Small intestine (tissue), 16 donors: Measurements from ENCODE around the gene ATP10B. TPM values are rescaled to one million over a fixed set of nuclear protein-coding genes. Genes with fewer than 3 reads are reported as not detected.
"Not testable (repeated sequence)": the region's sequence is repeated elsewhere in the genome, so short reads cannot be mapped to it uniquely, and the experiment has no call there.

Experiments
- DNase-seq, 2 donors: peaks; one replicate each; pipeline versions ENCODE4 v3.0.0 to v3.0.0-alpha.2; 2013
- FAIRE-seq: peaks from 2 replicates; lab custom pipeline; 2012; peaks lifted over from hg19 to GRCh38; lab: Jason Lieb, UNC
- H3K27ac ChIP-seq, 3 donors: one replicate each; pipeline ENCODE4 v1.5.1; 2013; ENCODE audit warnings: low read length in 2 of 3, mild to moderate bottlenecking in 2 of 3, control low read depth in 1 of 3, inconsistent platforms in 1 of 3, low read depth in 1 of 3, moderate library complexity in 1 of 3
- H3K27me3 ChIP-seq, 3 donors: one replicate each; pipeline ENCODE4 v1.6.1; 2013; ENCODE audit warnings: low read length in 3 of 3, inconsistent platforms in 1 of 3; ENCODE audit not compliant: control insufficient read depth in 3 of 3, insufficient read depth in 3 of 3
- H3K36me3 ChIP-seq, 3 donors: one replicate each; pipeline ENCODE4 v1.6.1; 2013; ENCODE audit warnings: low read length in 3 of 3, inconsistent platforms in 1 of 3, low read depth in 1 of 3, mild to moderate bottlenecking in 1 of 3, moderate library complexity in 1 of 3; ENCODE audit not compliant: control insufficient read depth in 3 of 3, insufficient read depth in 2 of 3
- H3K4me1 ChIP-seq, 3 donors: one replicate each; pipeline ENCODE4 v1.6.1; 2013; ENCODE audit warnings: low read length in 2 of 3, inconsistent platforms in 1 of 3, low read depth in 1 of 3, mild to moderate bottlenecking in 1 of 3, moderate library complexity in 1 of 3; ENCODE audit not compliant: control insufficient read depth in 3 of 3, insufficient read depth in 2 of 3
- H3K4me3 ChIP-seq, 3 donors: one replicate each; pipeline ENCODE4 v1.5.1; 2013; ENCODE audit warnings: low read length in 3 of 3, control low read depth in 1 of 3, inconsistent platforms in 1 of 3, low read depth in 1 of 3, mild to moderate bottlenecking in 1 of 3, moderate library complexity in 1 of 3
- H3K9me3 ChIP-seq, 2 donors: one replicate each; pipeline ENCODE4 v1.6.1; 2013; ENCODE audit warnings: low read depth in 1 of 2, low read length in 1 of 2; ENCODE audit not compliant: control insufficient read depth in 2 of 2, insufficient read depth in 1 of 2
- WGBS, 3 donors: extraction: QIAGEN DNeasy Blood & Tissue Kit; methylation state at CpG; one replicate each; pipeline ENCODE4 v1.1.7; 2013; 5-methylcytosine and 5-hydroxymethylcytosine counted together
- long read RNA-seq, 10 donors: transcript quantifications; one replicate each; lab custom pipeline, GENCODE V29; 2026
- polyA plus RNA-seq, 4 donors: library from polyadenylated mRNA; stranded (reverse) in 3 of 4; unstranded in 1 of 4; fragments of 200-250 nt in 3 of 4; fragments of 120-200 nt in 1 of 4; gene quantifications; one replicate each; pipeline versions ENCODE4 v1.2.1 to v1.2.3, GENCODE V29; 2013
- donor health status: healthy with polysubstance abuse.
- donor health status: control.
- donor health status: control.
- donor health status: Bipolar disorder and iron deficiency.
- donor health status: healthy.

ATP10B gene, protein sequence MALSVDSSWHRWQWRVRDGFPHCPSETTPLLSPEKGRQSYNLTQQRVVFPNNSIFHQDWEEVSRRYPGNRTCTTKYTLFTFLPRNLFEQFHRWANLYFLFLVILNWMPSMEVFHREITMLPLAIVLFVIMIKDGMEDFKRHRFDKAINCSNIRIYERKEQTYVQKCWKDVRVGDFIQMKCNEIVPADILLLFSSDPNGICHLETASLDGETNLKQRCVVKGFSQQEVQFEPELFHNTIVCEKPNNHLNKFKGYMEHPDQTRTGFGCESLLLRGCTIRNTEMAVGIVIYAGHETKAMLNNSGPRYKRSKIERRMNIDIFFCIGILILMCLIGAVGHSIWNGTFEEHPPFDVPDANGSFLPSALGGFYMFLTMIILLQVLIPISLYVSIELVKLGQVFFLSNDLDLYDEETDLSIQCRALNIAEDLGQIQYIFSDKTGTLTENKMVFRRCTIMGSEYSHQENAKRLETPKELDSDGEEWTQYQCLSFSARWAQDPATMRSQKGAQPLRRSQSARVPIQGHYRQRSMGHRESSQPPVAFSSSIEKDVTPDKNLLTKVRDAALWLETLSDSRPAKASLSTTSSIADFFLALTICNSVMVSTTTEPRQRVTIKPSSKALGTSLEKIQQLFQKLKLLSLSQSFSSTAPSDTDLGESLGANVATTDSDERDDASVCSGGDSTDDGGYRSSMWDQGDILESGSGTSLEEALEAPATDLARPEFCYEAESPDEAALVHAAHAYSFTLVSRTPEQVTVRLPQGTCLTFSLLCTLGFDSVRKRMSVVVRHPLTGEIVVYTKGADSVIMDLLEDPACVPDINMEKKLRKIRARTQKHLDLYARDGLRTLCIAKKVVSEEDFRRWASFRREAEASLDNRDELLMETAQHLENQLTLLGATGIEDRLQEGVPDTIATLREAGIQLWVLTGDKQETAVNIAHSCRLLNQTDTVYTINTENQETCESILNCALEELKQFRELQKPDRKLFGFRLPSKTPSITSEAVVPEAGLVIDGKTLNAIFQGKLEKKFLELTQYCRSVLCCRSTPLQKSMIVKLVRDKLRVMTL (N-terminal part only)
- polyA plus RNA-seq: 10 to 100 TPM in 2 of 4 donors, 1 to 10 TPM in 2; 3.4 to 33.7 (median 14.2) TPM
- long read RNA-seq, donor 1, full-length matches to known transcripts: 3 of 3 reads
- long read RNA-seq, donor 1, partial matches to known transcripts: 0 of 3 reads
- long read RNA-seq, donor 1, other reads (novel, unspliced or antisense): 0 of 3 reads
- long read RNA-seq, donor 2, full-length matches to known transcripts: 2 of 8 reads
- long read RNA-seq, donor 2, partial matches to known transcripts: 6 of 8 reads
- long read RNA-seq, donor 2, other reads (novel, unspliced or antisense): 0 of 8 reads
- long read RNA-seq, donor 3: 0 reads
- long read RNA-seq, donor 4: 0 reads
- long read RNA-seq, donor 5: 0 reads
- long read RNA-seq, donor 6, full-length matches to known transcripts: 4 of 4 reads
- long read RNA-seq, donor 6, partial matches to known transcripts: 0 of 4 reads
- long read RNA-seq, donor 6, other reads (novel, unspliced or antisense): 0 of 4 reads
- long read RNA-seq, donor 7: 0 reads
- long read RNA-seq, donor 8: 0 reads
- long read RNA-seq, donor 9: 0 reads
- long read RNA-seq, donor 10, full-length matches to known transcripts: 1 of 9 reads
- long read RNA-seq, donor 10, partial matches to known transcripts: 8 of 9 reads
- long read RNA-seq, donor 10, other reads (novel, unspliced or antisense): 0 of 9 reads

- H3K36me3 ChIP-seq: no peaks in the 10 kb centered on the region
- no peaks in the 10 kb centered on the region for H3K4me1 ChIP-seq
- FAIRE-seq: no peak
- 67 to 89% (median 76%) methylated on average over 4 of the region's 4 CpGs for WGBS, 3 donors
- no peaks in the 10 kb centered on the region for H3K27me3 ChIP-seq
- no peak within 1 kb of the TSS for H3K4me3 ChIP-seq
- H3K9me3 ChIP-seq: no peaks in the 10 kb centered on the region
- DNase-seq: no peak
- H3K27ac ChIP-seq: no peak within 1 kb of the TSS
Observed at GRCh38 chr5:160852049-160852448, at the start of gene ATP10B. TSS of gene ATP10B (minus strand) at chr5:160852211. CDS start at chr5:160688074, 164,137 bp downstream.

GRCh38 chr5:160901656-160902055 is 49.6 kb upstream of the ATP10B start:
- Histone ChIP-seq H3K27me3 (no peaks in the 10 kb centered on the region), H3K27ac (peak overlapping the region in 1 of 3 donors; percentile 63), H3K9me3 (no peaks in the 10 kb centered on the region), H3K4me1 (peaks cover 0 to 52% (median 6%) of the 10 kb centered on the region in 3 donors), H3K4me3 (no peak overlapping the region), H3K36me3 (no peaks in the 10 kb centered on the region)
- no peak for FAIRE-seq
- peak; percentile 64 to 66 for DNase-seq
- 31 to 59% (median 57%) methylated on average over 1 of the region's 1 CpG for WGBS, 3 donors

DNA sequence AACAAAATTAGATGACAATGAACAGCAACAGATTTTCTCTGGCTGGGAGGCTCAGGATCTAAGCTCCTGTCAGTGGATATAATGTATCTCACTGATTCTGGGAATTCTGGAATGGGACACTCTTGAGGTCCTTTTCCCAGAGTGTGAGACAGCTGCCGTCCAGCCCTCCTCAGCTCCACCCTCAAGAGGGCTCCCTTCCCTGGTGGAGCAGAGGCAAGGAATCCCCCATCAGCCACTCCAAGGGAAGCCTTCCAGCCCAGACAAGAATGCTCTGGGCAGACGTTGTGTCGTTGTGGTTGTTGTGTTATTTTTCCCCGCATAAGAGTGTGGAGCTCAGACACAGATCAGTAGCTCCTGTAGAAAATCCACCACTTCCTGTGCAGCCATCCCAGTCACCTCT is 47.7 kb upstream of the ATP10B start:
- WGBS, 3 donors: 57 to 76% (median 71%) methylated on average over 4 of the region's 4 CpGs
- no peaks in the 10 kb centered on the region for H3K27me3 ChIP-seq
- no peak overlapping the region for H3K27ac ChIP-seq
- no peaks in the 10 kb centered on the region for H3K36me3 ChIP-seq
- no peaks in the 10 kb centered on the region for H3K9me3 ChIP-seq
- no peak for FAIRE-seq
- H3K4me3 ChIP-seq: no peak overlapping the region
- DNase-seq: no peak
- peaks cover 0 to 36% (median 6%) of the 10 kb centered on the region in 3 donors for H3K4me1 ChIP-seq

GRCh38 chr5:160893180-160893964 is 41.4 kb upstream of the ATP10B start:
- not testable (repeated sequence) for FAIRE-seq, H3K4me3 ChIP-seq, H3K36me3 ChIP-seq, H3K27me3 ChIP-seq, H3K27ac ChIP-seq, H3K4me1 ChIP-seq
- peak; percentile 24 to 38 for DNase-seq
- peaks cover 0 to 13% of the 10 kb centered on the region in 2 donors for H3K9me3 ChIP-seq
- whole genome bisulfite sequencing, 3 donors: 83 to 88% (median 85%) methylated on average over 6 of the region's 6 CpGs

GRCh38 chr5:160887780-160888179 is 35.8 kb upstream of the ATP10B start:
- H3K36me3 ChIP-seq: no peaks in the 10 kb centered on the region
- H3K27ac ChIP-seq: peak overlapping the region in 1 of 3 donors; percentile 40
- 18 to 48% (median 41%) methylated on average over 3 of the region's 3 CpGs for WGBS, 3 donors
- no peak overlapping the region for H3K4me3 ChIP-seq
- peaks cover 0 to 23% (median 0%) of the 10 kb centered on the region in 3 donors for H3K4me1 ChIP-seq
- FAIRE-seq: no peak
- peaks cover 0 to 3% of the 10 kb centered on the region in 2 donors for H3K9me3 ChIP-seq
- no peaks in the 10 kb centered on the region for H3K27me3 ChIP-seq
- peak; percentile 48 to 71 for DNase-seq

- not testable (repeated sequence) for FAIRE-seq, H3K4me1 ChIP-seq, H3K36me3 ChIP-seq, H3K9me3 ChIP-seq, H3K4me3 ChIP-seq, H3K27me3 ChIP-seq
- DNase-seq: peak; percentile 16 to 36
- 6 to 26% (median 24%) methylated on average over 16 to 20 of the region's 21 CpGs for WGBS, 3 donors
- H3K27ac ChIP-seq: peak overlapping the region in 1 of 3 donors; percentile 17
Observed at GRCh38 chr5:160873560-160874200, 21.7 kb upstream of the ATP10B start.
